Choroid plexus epithelial cell (primary cell): ENCODE data around the gene PNCK.
"Not testable (repeated sequence)": the region's sequence is repeated elsewhere in the genome, so short reads cannot be mapped to it uniquely, and the experiment has no call there.

Source experiments
- DNase-seq: peaks from one replicate; pipeline ENCODE4 v3.0.0-alpha.2; 2010; ENCODE audit warnings: low read depth
- H3K4me3 ChIP-seq: 2 replicates; pipeline ENCODE4 v1.5.1; 2011; ENCODE audit warnings: low read depth, mild to moderate bottlenecking, control low read depth, low read length, moderate library complexity
- TF ChIP-seq, protein P1 (sequence below): conservative IDR thresholded peaks from 2 replicates; pipeline ENCODE4 v1.5.1; 2011; ENCODE audit warnings: low read depth, mild to moderate bottlenecking, control low read depth, inconsistent platforms, low read length, moderate library complexity

The PNCK gene

DNA sequence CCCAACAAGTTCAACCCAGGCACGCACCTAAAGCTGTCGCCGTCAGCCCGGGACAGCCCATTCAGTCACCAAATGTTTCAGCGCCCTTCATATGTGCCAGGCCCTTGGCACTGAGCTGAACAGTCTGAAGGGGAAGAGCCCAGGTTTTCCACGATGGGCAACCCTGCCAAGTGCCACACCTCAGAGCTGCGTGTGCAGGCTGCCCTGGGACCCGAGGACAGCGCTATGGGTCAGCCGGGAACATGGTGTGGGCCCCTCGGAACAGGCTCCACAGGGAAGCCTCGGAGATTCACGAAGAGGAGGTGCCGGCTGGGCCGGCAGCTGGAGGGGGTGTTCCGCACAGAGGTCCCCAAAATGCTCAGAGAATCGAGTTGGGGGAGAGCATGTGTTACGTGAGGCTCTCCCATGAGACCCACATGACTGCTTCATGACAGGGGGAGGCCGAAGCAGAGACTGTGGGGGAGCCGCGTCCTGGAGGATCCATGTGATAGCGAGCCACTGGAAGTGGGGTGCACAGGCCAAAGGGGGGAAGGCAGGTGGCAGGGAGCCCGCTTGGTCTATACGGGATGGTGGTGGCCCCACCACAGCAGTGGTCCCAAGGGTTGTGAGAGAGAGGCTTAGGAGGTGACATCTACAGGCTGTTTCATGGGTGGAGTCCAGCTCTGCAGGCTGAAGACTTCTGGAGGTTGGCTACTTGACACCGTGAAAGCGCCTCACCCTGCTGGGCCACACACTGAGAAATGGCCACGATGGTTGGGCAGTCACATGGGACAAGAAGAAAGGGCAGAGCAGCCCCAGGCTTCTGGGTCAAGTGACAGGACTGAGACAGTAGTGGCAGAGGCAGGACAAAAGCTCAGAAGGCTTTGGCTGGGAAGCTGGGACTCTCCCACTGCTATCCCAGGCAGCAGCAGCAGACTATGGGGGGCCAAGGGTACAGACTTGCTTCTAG is 36.4 kb upstream of the PNCK start:
- no peak overlapping the region for H3K4me3 ChIP-seq
- TF ChIP-seq, protein P1, sequence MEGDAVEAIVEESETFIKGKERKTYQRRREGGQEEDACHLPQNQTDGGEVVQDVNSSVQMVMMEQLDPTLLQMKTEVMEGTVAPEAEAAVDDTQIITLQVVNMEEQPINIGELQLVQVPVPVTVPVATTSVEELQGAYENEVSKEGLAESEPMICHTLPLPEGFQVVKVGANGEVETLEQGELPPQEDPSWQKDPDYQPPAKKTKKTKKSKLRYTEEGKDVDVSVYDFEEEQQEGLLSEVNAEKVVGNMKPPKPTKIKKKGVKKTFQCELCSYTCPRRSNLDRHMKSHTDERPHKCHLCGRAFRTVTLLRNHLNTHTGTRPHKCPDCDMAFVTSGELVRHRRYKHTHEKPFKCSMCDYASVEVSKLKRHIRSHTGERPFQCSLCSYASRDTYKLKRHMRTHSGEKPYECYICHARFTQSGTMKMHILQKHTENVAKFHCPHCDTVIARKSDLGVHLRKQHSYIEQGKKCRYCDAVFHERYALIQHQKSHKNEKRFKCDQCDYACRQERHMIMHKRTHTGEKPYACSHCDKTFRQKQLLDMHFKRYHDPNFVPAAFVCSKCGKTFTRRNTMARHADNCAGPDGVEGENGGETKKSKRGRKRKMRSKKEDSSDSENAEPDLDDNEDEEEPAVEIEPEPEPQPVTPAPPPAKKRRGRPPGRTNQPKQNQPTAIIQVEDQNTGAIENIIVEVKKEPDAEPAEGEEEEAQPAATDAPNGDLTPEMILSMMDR: no peak
- no peak for DNase-seq

DNA sequence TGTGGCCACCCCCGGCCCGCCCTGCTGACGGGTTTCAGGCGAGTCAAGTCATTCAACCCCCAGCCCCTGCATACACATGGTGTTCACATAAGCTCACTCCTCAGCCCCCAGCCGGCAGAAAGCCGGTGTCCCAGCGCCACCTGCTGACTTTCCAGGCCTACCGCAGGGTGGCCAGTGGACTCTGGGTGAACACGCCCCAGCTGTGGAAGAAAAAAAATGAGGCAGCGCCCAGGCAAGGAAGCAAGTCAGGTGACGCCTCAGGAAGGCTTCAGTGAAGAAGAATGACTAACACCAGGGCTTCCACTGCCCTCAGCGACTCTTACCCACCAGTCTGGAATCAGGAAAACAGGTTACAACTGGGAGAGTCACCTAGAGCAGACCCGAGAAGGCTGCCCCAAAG is 34.8 kb upstream of the PNCK start:
- H3K4me3 ChIP-seq: no peak overlapping the region
- peak; percentile 90 for DNase-seq
- TF ChIP-seq, protein P1: peak; percentile 74

DNA sequence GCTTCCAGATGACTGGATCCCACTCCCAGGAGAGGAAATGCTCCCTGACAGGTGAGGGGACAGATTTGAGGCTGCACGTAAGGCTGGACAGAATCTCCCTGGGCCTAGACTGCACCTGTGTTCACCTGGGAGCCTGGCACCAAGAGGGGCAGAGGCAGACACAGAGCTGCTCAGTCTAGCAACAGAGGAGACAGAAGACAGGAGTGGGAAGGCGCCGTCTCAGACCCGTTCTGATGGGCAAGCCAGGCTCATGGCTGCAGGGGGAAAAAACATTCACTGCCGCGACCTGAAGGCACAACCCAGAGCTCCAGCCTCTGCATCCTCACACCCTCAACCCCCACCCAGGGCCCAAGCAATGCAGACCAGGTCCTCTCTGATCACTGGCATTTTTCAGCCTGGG is 33.8 kb upstream of the PNCK start:
- TF ChIP-seq, protein P1: no peak
- no peak for DNase-seq
- H3K4me3 ChIP-seq: no peak overlapping the region

DNA sequence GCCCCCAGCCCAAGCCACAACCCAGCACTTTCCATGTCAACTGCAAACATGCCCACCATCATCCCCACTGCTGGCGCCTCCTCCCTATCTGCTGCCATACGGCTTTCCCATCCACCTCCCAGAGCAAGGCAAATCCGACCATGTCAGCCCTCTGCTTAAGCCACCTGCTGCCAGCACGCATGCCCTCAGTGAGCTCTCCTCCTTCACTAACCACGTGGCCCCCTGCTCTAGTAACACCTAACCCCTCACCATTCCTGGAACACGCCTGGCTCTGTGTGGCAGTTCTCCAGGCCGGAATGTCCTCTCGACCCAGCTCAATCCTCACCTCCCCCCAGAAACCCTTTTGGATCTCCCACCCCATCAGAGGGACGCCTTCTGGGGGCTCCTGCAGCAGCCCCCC is 33.2 kb upstream of the PNCK start:
- TF ChIP-seq, protein P1: no peak
- no peak for DNase-seq
- H3K4me3 ChIP-seq: no peak overlapping the region

DNA sequence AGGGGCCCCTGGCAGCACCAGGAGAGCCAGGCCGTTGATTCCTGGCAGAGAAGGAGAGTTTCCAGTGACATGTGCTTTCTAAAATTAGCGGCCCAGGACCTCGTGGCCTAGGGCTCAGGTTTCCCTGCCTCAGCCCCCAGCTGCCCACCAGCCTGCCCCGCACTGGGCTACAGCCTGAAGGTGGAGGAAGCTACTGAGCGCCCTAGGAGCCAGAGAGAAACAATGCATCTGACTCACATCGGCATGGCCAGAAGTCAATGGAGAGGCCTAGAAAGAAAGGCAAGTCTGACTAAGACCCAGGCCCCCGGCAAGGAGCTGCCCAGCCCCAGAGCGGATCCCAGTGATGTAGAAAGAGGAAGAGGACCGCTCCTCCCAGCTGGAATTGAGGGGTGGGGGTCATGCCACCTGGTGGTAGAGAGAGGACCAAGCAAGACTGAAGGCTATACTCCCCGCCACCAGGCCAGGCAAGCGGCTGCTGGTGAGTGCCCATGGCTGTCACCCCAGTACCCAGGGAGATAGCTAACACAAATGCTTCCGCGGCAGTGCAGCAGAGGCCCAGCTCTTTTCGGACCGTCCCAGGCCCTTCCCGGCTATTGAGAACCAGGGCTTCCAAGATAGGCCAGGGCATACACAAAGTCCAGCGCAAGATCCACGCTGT is 31.9 kb upstream of the PNCK start:
- peak; percentile 4 for DNase-seq
- H3K4me3 ChIP-seq: not testable (repeated sequence)

DNA sequence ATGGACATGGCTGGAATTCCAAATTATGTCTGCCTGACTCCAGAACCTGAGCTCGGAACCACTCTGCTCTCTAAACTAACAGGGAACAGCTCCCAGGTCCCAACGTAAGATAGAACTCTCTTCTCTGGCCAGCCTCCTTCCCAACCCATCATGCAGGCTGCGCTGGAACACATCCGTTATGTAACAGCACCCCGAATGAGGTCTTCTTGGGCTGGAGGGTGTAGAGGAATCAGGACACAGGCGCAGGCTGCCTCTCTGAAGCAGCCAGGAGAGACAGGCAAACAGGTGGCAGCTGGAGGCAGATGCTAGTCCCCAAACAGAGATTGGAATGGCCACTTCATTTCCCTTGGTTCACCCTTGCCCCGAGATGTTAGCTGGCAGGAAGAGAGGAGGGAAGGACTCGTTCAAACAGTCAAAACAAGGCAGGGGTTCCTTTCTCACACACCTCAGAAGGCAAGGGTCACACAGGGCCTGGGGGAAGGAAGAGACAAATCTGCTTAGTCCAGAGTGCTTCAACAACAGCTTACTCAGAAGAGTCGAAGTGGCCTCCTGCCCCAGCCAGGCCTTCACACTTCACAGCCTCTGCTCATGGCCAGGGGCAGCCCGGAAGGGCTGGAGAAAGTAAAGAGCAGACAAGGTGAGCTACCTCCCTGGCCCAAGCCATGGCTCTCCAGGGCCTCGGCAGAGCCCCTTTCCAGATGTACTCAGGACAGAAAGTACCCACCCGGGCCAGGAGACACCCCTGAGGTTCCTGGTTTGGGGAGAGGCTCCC is 31.2 kb upstream of the PNCK start:
- DNase-seq, H3K4me3 ChIP-seq: not testable (repeated sequence)

DNA sequence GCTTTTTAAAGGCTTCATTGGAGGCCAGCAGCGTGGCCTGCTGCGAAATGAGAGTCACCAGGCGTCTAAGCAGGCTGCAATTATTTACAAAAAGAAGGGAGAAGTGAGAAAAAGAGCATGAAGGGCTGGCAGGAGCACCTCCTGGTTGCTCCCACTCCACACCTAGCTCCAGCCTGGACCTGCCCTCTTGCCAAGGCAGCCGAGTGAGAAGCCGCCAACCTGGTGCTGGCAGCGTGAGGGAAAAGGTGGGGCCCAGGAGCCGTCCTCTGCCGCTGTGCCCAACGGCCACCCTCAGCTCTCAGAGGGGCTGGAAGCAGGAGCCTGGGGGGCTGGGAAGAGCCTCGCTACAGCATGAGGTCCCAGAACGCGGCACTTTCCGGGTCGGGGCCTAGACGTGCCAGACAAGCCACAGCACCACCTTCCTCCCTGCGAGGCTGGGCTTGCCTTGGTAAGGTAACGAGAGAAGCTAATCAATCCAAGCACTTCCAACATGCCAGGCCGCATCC is 30.5 kb upstream of the PNCK start:
- no peak overlapping the region for H3K4me3 ChIP-seq
- DNase-seq: no peak
- TF ChIP-seq, protein P1: no peak
